Measurements from ENCODE around the gene LAIR2. TPM values are rescaled to one million over a fixed set of nuclear protein-coding genes. Genes with fewer than 3 reads are reported as not detected.
"Not testable (repeated sequence)": the region's sequence is repeated elsewhere in the genome, so short reads cannot be mapped to it uniquely, and the experiment has no call there.

Gene LAIR2
- total RNA-seq, 1 experiment from 2014 or later, result not detected

DNA sequence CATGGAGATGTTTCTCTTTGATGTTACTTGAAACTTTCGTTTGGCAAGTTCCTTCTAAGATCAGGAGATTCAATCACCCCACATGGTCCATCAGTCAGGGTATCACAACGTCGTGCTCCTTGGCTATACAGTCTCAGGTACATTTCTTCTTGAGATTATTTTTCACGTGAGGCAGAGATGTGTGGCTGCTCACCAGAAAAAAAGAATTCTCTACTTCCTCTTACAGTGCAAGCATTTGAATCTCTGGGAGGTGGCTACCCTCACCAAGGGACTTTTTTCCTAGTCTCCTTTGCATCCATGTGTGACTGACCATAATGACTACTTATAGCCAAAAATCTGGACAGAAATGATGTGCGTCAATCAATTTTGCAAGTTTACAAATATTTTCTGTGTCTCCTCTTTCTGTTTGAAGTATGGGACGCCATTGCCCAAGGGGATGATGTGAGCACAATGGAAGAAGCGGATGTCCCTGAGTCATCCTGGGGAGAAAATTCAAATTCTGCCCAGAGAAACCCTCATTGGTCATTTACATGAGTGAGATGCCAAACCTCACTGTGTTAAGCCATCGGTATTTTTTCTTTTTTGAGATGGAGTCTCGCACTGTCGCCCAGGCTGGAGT lies 8.6 kb upstream of the LAIR2 start:
- no peaks in the 10 kb centered on the region for H3K9me3 ChIP-seq (ENCODE audit: insufficient read depth, low read depth)
- POLR2A ChIA-PET (ENCODE audit: unreplicated experiment), result no interaction called here
- no peak overlapping the region for H3K4me3 ChIP-seq
- BruUV-seq (replicated peaks), result no TSS peak
- peak in 1 of 2 experiments; percentile 32 for DNase-seq
- no peaks in the 10 kb centered on the region for H3K9me2 ChIP-seq (ENCODE audit: insufficient read depth)
- CTCF ChIA-PET, result no interaction called here
- intact Hi-C loops (cut with micrococcal nuclease; ENCODE audit: unreplicated experiment), result no loop called here
- no peak overlapping the region for H3K27ac ChIP-seq
- H3K27me3 ChIP-seq (ENCODE audit: insufficient read depth, low read depth), result peaks cover 95% of the 10 kb centered on the region
- H2AFZ ChIP-seq, result no peak overlapping the region
- no peaks in the 10 kb centered on the region for H3K79me2 ChIP-seq (ENCODE audit: low read depth)
- H4K20me1 ChIP-seq (ENCODE audit: insufficient read depth), result no peaks in the 10 kb centered on the region; the same call in 1 of the 2 replicates
- H3K4me1 ChIP-seq (replicated peaks; ENCODE audit: insufficient read depth), result no peaks in the 10 kb centered on the region
- H3K4me2 ChIP-seq, result no peak overlapping the region
- TF ChIP-seq, protein P1, sequence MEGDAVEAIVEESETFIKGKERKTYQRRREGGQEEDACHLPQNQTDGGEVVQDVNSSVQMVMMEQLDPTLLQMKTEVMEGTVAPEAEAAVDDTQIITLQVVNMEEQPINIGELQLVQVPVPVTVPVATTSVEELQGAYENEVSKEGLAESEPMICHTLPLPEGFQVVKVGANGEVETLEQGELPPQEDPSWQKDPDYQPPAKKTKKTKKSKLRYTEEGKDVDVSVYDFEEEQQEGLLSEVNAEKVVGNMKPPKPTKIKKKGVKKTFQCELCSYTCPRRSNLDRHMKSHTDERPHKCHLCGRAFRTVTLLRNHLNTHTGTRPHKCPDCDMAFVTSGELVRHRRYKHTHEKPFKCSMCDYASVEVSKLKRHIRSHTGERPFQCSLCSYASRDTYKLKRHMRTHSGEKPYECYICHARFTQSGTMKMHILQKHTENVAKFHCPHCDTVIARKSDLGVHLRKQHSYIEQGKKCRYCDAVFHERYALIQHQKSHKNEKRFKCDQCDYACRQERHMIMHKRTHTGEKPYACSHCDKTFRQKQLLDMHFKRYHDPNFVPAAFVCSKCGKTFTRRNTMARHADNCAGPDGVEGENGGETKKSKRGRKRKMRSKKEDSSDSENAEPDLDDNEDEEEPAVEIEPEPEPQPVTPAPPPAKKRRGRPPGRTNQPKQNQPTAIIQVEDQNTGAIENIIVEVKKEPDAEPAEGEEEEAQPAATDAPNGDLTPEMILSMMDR (conservative IDR thresholded peaks at IDR 0.05), result no peak
- no peak for TF ChIP-seq EZH2 (IDR thresholded peaks at IDR 0.05; ENCODE audit: low read depth)
- no peaks in the 10 kb centered on the region for H3K36me3 ChIP-seq (ENCODE audit: low read depth)
- H3F3A ChIP-seq (ENCODE audit: insufficient read depth, low read depth), result no peaks in the 10 kb centered on the region

DNA sequence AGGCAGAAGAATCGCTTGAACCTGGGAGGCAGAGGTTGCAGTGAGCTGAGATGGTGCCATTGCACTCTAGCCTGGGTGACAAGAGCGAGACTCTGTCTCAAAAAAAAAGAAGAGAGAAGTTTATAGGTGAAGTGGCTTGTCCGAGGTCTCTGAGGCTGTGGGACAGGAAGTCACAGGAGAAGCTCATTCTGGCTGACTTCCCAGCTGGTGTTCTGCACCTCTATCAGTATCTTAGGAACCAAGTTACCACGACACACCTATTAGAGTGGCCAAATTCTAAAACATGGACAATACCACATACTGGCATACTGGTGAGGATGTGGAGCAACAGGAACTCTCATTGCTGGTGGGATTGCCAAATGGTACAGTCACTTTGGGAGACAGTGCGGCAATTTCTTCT lies 7.3 kb upstream of the LAIR2 start:
- H3K4me3 ChIP-seq; H3K36me3 ChIP-seq (ENCODE audit: low read depth); H3K9me2 ChIP-seq (ENCODE audit: insufficient read depth); H3K79me2 ChIP-seq (ENCODE audit: low read depth); DNase-seq; H3K9me3 ChIP-seq (ENCODE audit: insufficient read depth, low read depth); BruUV-seq (replicated peaks); H3K4me1 ChIP-seq (replicated peaks; ENCODE audit: insufficient read depth); H2AFZ ChIP-seq; H3K4me2 ChIP-seq; intact Hi-C loops (cut with micrococcal nuclease; ENCODE audit: unreplicated experiment); H4K20me1 ChIP-seq (ENCODE audit: insufficient read depth); POLR2A ChIA-PET (ENCODE audit: unreplicated experiment); CTCF ChIA-PET; H3K27ac ChIP-seq; H3F3A ChIP-seq (ENCODE audit: insufficient read depth, low read depth): not testable (repeated sequence)
- peaks cover 94% of the 10 kb centered on the region for H3K27me3 ChIP-seq (ENCODE audit: insufficient read depth, low read depth)

- H3K9me3 ChIP-seq (ENCODE audit: insufficient read depth, low read depth); H3K4me3 ChIP-seq; H3K36me3 ChIP-seq (ENCODE audit: low read depth); H3K79me2 ChIP-seq (ENCODE audit: low read depth); H3K4me1 ChIP-seq (replicated peaks; ENCODE audit: insufficient read depth); CTCF ChIA-PET; H4K20me1 ChIP-seq (ENCODE audit: insufficient read depth); H3F3A ChIP-seq (ENCODE audit: insufficient read depth, low read depth); H3K27ac ChIP-seq; POLR2A ChIA-PET (ENCODE audit: unreplicated experiment); BruUV-seq (replicated peaks); H3K4me2 ChIP-seq; H2AFZ ChIP-seq; H3K9me2 ChIP-seq (ENCODE audit: insufficient read depth); intact Hi-C loops (cut with micrococcal nuclease; ENCODE audit: unreplicated experiment): not testable (repeated sequence)
- peak in 1 of 2 experiments; percentile 18 for DNase-seq
- peaks cover 89% of the 10 kb centered on the region for H3K27me3 ChIP-seq (ENCODE audit: insufficient read depth, low read depth)
Observed at GRCh38 chr19:54497747-54498450, 4.7 kb upstream of the LAIR2 start.

DNA sequence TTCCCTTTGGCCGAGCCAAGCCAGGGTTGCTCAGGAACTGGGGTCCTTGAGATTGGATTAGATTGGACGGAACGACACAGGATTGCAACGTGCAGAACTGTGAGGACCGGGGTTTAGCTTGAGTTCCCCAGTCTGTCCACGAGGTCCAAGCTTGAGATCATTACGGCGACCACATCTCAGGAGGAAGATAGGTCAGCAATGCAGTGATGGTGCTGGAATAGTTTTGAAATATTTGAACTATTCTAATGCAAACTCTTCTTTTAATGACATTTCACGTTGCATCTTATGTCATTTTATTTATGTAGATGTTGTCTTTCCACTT lies 4.2 kb upstream of the LAIR2 start:
- H3K4me3 ChIP-seq; H3K9me2 ChIP-seq (ENCODE audit: insufficient read depth); H2AFZ ChIP-seq; H3F3A ChIP-seq (ENCODE audit: insufficient read depth, low read depth); intact Hi-C loops (cut with micrococcal nuclease; ENCODE audit: unreplicated experiment); H3K4me2 ChIP-seq; BruUV-seq (replicated peaks); H3K9me3 ChIP-seq (ENCODE audit: insufficient read depth, low read depth); DNase-seq; H3K27ac ChIP-seq; H3K36me3 ChIP-seq (ENCODE audit: low read depth); POLR2A ChIA-PET (ENCODE audit: unreplicated experiment); H3K79me2 ChIP-seq (ENCODE audit: low read depth); CTCF ChIA-PET; H3K4me1 ChIP-seq (replicated peaks; ENCODE audit: insufficient read depth); H4K20me1 ChIP-seq (ENCODE audit: insufficient read depth): not testable (repeated sequence)
- peaks cover 90% of the 10 kb centered on the region for H3K27me3 ChIP-seq (ENCODE audit: insufficient read depth, low read depth)

- peaks cover 72% of the 10 kb centered on the region for H3K27me3 ChIP-seq (ENCODE audit: insufficient read depth, low read depth)
- H3K4me2 ChIP-seq; POLR2A ChIA-PET (ENCODE audit: unreplicated experiment); H3F3A ChIP-seq (ENCODE audit: insufficient read depth, low read depth); BruUV-seq (replicated peaks); intact Hi-C loops (cut with micrococcal nuclease; ENCODE audit: unreplicated experiment); H2AFZ ChIP-seq; H3K4me3 ChIP-seq; H3K36me3 ChIP-seq (ENCODE audit: low read depth); H3K4me1 ChIP-seq (replicated peaks; ENCODE audit: insufficient read depth); H3K79me2 ChIP-seq (ENCODE audit: low read depth); H4K20me1 ChIP-seq (ENCODE audit: insufficient read depth); H3K9me2 ChIP-seq (ENCODE audit: insufficient read depth); H3K9me3 ChIP-seq (ENCODE audit: insufficient read depth, low read depth); H3K27ac ChIP-seq: not testable (repeated sequence)
- DNase-seq, result peak in 1 of 2 experiments; percentile 10
- CTCF ChIA-PET, result interaction anchor here (0.6 to 0.7 kb wide), 2 partner anchors 20 to 25 kb away, joined by 4 read pairs; no protein-coding TSS in a partner anchor
Observed at GRCh38 chr19:54505542-54505941, 2.9 kb downstream of the LAIR2 start.

Data from PC-9 (cell line).